ENCODE data around the gene ZDHHC1. TPM values are rescaled to one million over a fixed set of nuclear protein-coding genes. Genes with fewer than 3 reads are reported as not detected.
A peak's percentile ranks its signal among the peaks of the same experiment; 100 is the strongest.

ZDHHC1 gene
- total and polyA plus RNA-seq, 2 of the 13 experiments (the other 11 are each of a cell fraction or from before 2014, with no cell fraction given): 0.51 to 1.1 TPM

- TF ChIP-seq, protein P1, sequence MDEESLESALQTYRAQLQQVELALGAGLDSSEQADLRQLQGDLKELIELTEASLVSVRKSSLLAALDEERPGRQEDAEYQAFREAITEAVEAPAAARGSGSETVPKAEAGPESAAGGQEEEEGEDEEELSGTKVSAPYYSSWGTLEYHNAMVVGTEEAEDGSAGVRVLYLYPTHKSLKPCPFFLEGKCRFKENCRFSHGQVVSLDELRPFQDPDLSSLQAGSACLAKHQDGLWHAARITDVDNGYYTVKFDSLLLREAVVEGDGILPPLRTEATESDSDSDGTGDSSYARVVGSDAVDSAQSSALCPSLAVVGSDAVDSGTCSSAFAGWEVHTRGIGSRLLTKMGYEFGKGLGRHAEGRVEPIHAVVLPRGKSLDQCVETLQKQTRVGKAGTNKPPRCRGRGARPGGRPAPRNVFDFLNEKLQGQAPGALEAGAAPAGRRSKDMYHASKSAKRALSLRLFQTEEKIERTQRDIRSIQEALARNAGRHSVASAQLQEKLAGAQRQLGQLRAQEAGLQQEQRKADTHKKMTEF (CRISPR knock-in tag; IDR thresholded peaks at IDR 0.05): peak; percentile 34; the same call in 1 of the 2 replicates
- TF ChIP-seq TCF7L2 (IDR thresholded peaks at IDR 0.05; ENCODE audit: low read depth, low read length) (no peak), ZNF143 (CRISPR knock-in tag; IDR thresholded peaks at IDR 0.05) (no peak), MLX (CRISPR knock-in tag; IDR thresholded peaks at IDR 0.05) (no peak), ELK4 (CRISPR knock-in tag; IDR thresholded peaks at IDR 0.05; ENCODE audit: borderline replicate concordance) (no peak), THAP11 (CRISPR knock-in tag; IDR thresholded peaks at IDR 0.05) (0 out of 2 replicates have a peak, but pooled peaks have one; percentile 20), ZNF281 (CRISPR knock-in tag; IDR thresholded peaks at IDR 0.05; ENCODE audit: borderline replicate concordance) (peak; percentile 58), NFE2L2 (IDR thresholded peaks at IDR 0.05; ENCODE audit: low read length) (no peak), KMT2B (CRISPR knock-in tag; IDR thresholded peaks at IDR 0.05) (no peak), ZNF326 (CRISPR knock-in tag; IDR thresholded peaks at IDR 0.05; ENCODE audit: borderline replicate concordance) (no peak), ZNF761 (CRISPR knock-in tag; conservative IDR thresholded peaks at IDR 0.05) (no peak), NFE2 (CRISPR knock-in tag; IDR thresholded peaks at IDR 0.05) (no peak), MEF2D (CRISPR knock-in tag; IDR thresholded peaks at IDR 0.05) (no peak), HMG20A (CRISPR knock-in tag; IDR thresholded peaks at IDR 0.05; ENCODE audit: borderline replicate concordance) (no peak), NFYC (CRISPR knock-in tag; IDR thresholded peaks at IDR 0.05) (no peak)
- TF ChIP-seq, protein P2, sequence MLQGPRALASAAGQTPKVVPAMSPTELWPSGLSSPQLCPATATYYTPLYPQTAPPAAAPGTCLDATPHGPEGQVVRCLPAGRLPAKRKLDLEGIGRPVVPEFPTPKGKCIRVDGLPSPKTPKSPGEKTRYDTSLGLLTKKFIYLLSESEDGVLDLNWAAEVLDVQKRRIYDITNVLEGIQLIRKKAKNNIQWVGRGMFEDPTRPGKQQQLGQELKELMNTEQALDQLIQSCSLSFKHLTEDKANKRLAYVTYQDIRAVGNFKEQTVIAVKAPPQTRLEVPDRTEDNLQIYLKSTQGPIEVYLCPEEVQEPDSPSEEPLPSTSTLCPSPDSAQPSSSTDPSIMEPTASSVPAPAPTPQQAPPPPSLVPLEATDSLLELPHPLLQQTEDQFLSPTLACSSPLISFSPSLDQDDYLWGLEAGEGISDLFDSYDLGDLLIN (CRISPR knock-in tag; IDR thresholded peaks at IDR 0.05; ENCODE audit: borderline replicate concordance): no peak
- TF ChIP-seq, protein P3, sequence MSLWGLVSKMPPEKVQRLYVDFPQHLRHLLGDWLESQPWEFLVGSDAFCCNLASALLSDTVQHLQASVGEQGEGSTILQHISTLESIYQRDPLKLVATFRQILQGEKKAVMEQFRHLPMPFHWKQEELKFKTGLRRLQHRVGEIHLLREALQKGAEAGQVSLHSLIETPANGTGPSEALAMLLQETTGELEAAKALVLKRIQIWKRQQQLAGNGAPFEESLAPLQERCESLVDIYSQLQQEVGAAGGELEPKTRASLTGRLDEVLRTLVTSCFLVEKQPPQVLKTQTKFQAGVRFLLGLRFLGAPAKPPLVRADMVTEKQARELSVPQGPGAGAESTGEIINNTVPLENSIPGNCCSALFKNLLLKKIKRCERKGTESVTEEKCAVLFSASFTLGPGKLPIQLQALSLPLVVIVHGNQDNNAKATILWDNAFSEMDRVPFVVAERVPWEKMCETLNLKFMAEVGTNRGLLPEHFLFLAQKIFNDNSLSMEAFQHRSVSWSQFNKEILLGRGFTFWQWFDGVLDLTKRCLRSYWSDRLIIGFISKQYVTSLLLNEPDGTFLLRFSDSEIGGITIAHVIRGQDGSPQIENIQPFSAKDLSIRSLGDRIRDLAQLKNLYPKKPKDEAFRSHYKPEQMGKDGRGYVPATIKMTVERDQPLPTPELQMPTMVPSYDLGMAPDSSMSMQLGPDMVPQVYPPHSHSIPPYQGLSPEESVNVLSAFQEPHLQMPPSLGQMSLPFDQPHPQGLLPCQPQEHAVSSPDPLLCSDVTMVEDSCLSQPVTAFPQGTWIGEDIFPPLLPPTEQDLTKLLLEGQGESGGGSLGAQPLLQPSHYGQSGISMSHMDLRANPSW (CRISPR knock-in tag; IDR thresholded peaks at IDR 0.05; ENCODE audit: borderline replicate concordance): no peak
Observed at GRCh38 chr16:67393111-67393787, 23.0 kb downstream of the ZDHHC1 start, which contains the start of gene TPPP3 (continued).

Measured in HepG2 (cell line).